Stimulated activated CD8-positive, alpha-beta memory T cell treated with anti-CD3 and anti-CD28 coated beads, Interleukin-4, amount 100 ng/mL, for 4 hours (primary cell): ENCODE results near the gene DUSP7.

Source experiments
- DNase-seq, 2 donors: peaks; one replicate each; pipeline ENCODE4 v3.0.0-alpha.2; 2020; ENCODE audit warnings: low read depth in 2 of 2, low spot score in 1 of 2

The DUSP7 gene

DNA sequence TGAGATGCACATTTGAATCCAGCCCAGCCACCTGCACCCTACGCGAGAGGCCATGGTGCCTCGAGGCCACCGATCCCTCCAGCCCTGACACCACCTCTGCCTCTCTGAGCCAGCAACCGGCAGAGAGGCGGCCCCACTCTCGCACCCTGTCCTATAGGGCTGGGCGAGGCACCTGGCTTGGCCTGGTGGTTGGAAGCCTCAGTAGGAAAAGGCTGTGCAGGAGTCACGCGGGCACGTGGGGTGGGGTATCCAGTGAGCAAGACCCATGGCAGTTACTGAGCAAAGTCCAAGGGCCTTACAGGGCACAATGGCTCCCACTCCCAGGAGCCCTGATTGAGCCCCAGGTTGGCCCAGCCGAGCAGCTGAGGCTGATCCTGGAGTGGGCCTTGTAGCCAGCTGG is 12.4 kb upstream of the DUSP7 start:
- DNase-seq: no peak

DNA sequence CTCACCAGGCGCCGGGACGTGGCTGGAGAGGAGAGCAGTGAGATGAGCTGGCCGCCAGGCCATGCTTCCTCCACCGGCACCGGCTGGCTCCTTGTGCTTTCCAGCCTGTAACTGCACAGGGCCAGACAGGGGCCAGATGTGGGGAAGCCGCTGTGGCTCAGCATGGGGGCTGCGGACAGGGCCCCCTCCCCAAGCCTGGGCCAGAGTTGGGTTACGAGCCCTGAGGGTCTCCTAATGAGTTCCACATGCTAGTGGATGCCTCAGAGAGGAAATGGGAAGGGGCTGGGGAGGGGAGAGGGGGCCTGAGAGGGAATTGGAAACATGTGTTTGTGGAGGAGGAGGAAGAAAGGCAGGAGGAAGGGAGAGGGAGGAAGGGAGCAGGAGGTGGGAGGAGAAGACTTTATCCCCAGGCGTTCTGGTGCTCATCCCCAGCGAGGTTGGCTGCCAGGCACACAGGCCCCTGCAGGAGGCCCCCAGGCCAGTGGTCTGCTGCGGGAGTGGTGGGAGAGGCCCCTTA is 11.7 kb upstream of the DUSP7 start:
- no peak for DNase-seq

GRCh38 chr3:52067526-52067925 is 11.2 kb upstream of the DUSP7 start:
- no peak for DNase-seq

- no peak for DNase-seq
Observed at GRCh38 chr3:52067046-52067445, 10.7 kb upstream of the DUSP7 start.

- DNase-seq: no peak
Observed at GRCh38 chr3:52065264-52065756, 8.9 kb upstream of the DUSP7 start.

GRCh38 chr3:52064561-52064960 is 8.2 kb upstream of the DUSP7 start:
- no peak for DNase-seq

DNA sequence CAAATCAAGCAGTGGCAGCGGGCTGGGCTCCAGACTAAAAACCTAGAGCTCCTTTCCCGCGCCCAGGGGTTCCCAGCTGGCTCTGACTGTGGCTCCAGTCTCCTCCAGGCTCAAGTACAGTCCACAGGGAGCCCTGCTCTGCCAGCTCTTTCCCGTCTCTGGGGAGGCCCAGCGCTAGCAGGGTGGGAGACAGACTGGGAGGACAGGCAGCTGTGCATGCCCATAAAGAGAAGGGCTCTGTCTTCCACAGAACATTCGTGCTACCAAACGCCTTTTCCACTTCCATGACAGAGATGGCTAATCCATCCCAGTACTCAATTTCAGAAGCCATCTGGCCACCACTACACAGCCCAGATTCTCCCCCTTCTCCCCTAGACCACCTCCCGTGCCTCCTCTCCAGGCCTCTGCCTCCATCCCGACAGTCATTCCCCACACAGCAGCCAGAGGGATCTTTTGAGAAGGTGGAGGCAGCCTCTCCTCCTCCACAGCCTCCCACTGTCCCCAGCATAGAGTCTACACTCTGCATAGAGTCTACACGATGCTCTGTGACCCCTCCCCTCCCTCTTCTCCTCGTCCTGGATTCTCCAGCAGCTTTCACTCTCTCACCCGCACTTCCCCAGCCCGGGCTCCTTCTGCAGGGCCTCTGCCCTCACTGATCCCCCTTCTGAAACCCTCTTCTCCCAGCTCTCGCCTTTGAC is 6.8 kb upstream of the DUSP7 start:
- DNase-seq: no peak

- DNase-seq: no peak
Observed at GRCh38 chr3:52062505-52062904, 6.1 kb upstream of the DUSP7 start.

GRCh38 chr3:52061121-52061910 is 4.9 kb upstream of the DUSP7 start:
- DNase-seq: no peak

DNA sequence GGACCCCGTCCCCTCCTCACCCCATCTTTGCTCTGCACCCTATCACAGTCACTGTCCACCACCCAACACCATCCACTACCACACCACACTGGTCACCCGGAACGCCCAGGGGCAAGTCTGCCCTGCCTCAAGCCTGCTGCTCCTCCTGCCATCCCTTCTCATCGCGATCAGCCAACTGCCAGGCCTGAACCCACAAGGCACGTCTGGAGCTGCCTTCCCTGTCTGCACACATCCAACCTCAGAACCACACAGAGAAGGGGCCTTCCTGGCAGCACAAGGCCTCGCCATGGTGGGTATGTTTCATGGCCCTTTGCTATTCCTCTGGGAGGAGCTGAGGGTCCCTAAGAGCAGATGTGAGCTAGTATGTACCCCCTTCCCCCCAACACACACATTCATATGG is 3.4 kb upstream of the DUSP7 start:
- no peak for DNase-seq

GRCh38 chr3:52057812-52058495 is 1.6 kb upstream of the DUSP7 start:
- no peak for DNase-seq

DNA sequence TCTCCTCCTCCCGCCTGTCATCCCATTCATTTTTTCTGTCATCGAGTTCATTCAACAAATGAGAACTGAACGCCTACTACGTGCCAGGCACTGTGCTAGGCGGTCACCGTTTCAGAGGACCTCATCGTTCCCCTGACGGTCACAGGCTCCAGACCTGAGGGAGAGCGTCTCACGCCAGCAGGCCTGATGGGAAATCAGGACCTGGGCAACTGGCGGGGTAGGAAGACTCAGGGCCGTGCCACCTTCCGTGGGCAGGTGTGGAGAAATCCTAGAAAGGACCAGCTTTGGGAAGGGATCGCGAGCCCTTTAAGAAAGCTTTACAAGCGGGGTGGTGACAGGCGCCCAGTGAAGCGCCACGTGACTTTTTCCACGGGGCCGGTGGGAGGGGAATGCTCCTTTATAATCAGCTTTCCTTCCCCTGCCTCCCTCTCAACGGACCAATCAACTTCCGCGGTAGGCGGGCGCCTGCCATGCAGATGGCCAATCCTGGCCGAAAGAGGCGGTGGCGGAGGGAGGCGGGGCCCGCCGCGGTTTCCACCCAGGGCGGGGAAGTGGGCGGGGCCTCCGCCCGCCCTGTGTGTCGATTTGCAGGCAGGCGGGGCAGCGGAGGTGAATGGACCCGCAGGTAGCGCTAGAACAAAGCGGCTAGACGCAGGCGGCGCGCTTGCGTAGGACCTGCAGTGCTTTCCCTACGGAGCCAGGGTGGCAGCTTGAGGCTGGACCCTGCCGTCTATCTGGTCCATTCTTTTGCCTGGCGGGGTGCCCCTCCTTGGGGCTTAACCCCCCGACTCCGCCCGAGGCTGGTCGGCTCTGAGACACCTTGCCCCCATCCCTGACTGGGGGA is 819 bp upstream of the DUSP7 start:
- peak; percentile 97 to 99 for DNase-seq

- DNase-seq: peak in 1 of 2 donors; percentile 7
Observed at GRCh38 chr3:52055537-52056351, 627 bp downstream of the DUSP7 start.

GRCh38 chr3:52054661-52055511 is 1.5 kb downstream of the DUSP7 start:
- no peak for DNase-seq

DNA sequence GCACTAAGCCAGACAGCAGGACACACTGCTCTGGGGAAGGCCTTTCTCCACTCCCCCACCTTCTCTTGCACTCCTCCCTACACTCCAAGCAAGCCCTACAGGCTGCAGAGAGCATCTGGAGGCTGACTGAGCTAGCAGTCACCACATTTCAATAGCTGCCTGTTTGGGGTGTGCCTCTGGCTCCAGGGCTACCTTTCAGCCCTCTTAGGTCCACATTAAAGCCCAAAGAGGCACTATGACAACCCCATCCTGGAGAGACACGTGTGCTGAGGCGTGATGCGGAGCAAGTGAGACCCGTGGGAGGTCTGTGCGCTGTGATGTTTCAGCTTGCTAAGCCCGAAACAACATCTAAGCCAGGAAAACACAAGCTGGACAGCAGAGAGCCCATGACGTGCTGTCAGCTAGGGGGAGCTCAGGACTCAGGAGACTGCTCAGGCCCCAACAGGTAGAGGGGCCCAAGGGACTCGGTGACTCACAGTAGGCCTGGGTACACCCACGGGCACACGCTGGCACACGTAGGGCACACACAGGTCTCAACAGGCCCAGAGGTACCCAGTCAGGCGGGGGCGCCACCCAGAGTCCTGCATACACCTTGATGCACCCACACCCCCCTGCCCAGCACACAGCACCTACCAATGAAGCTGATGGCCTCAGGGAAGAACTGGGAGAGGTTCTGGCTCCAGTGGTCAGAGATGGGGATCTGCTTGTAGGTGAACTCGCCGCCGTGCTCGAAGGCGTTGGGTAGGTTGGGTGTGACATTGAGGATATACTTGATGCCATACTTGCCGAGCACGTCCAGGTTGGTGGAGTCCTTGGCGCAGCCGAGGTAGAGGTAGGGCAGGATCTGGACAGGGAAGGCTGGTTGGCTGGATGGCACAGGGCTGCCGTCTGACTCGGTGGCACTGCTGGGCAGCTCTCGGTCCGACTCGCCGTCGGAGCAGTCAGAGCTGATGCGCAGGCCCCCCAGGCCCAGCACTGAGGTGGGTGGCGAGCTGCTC is 2.8 kb downstream of the DUSP7 start:
- peak; percentile 20 to 36 for DNase-seq

DNA sequence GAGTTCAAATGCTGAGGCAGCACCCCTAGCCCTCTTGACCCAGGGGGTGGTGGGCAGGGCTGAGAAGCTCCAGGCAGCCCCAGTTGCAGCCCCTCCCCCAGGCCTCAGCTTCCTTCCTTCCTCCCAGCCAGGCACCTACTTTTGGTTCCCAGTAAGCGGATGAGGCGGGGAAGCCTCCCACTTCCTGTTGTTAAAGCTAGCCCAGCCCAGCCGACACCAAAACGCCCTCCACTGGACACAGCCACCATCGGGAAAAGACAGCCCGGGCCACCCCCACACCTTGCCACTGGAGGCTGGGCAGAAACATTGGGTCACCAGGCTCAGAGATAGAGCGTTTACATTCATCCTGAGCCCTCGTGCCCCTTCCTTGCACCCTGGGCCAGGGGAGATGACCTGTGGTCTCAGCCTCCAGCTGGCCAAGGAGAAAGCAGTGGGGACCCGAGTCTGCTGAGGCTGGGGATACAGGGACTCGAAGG is 3.5 kb downstream of the DUSP7 start:
- DNase-seq: peak in 1 of 2 donors; percentile 17

GRCh38 chr3:52051444-52051843 is 4.9 kb downstream of the DUSP7 start:
- DNase-seq: no peak

DNA sequence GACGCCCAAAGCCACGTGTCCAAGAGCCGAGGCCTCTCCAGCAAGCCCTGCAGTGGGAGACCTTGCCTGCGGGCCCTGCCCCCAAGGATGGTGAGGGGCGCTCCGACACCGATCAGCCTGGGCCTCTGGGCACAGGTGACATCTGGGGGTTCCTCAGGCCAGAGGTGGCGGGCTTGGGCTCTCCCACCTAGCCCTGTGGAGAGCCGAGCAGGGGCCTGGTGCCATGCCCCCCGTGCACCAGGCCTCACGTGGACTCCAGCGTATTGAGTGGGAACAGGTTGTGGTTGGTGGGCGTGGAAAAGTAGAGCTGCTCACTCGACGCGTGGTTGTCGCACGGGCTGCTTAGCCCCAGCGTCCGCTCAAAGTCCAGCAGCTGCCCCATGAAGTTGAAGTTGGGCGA is 5.8 kb downstream of the DUSP7 start:
- no peak for DNase-seq
